GM12892 (cell line): Measurements from ENCODE around the gene RALGAPA2.

ENCODE experiments used
- POLR2A ChIP-seq: IDR thresholded peaks from 2 replicates; pipeline ENCODE4 v1.6.1; 2011; ENCODE audit warnings: low read depth, low read length, control low read depth
- POLR2AphosphoS5 ChIP-seq: IDR thresholded peaks from 2 replicates; pipeline ENCODE4 v1.6.1; 2011; ENCODE audit warnings: low read depth, low read length, control low read depth
- TAF1 ChIP-seq: IDR thresholded peaks from 2 replicates; pipeline ENCODE4 v1.6.1; 2011; ENCODE audit warnings: low read depth, mild to moderate bottlenecking, control low read depth, low read length, borderline replicate concordance

DNA sequence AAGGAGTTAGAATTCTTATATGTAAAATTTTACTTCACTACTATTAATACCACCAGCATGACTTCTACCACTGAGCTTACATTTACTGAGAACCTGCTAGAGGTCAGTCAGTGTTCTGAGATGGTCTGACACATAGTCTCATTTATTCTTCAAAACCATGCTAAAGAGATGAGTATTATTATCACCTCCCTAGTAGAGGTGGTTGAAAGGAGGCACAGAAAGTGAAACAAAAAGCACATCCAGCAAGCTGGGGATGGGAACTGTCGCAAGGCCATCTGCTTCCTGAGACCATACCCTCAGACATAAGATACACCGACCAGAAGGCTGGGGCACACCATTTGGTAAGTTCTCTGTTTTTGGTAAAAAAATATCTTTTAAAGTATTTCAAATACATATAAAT lies 206.9 kb downstream of the RALGAPA2 start:
- TF ChIP-seq TAF1: no peak
- TF ChIP-seq POLR2A: no peak
- TF ChIP-seq POLR2AphosphoS5: no peak
